Measurements from ENCODE around the gene C16orf46. TPM values are rescaled to one million over a fixed set of nuclear protein-coding genes. Genes with fewer than 3 reads are reported as not detected.

The C16orf46 gene, protein sequence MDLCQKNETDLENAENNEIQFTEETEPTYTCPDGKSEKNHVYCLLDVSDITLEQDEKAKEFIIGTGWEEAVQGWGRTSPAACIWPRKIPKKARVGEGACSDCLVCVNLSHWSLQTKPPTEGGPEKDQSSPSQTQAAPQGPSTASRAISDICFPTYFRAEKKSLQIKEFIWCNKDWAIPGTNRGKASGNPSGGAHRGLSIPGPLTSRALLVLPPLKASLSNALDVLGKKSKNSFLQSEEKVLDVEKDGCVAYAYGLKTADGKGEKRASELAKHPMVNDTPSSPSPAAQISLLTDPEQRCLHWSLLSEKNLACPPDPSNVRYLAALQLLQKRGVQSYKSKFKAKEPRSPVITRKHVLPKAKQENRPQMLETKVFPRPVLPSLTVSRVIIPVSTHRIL
- total RNA-seq, result 0.35 to 0.36 TPM in 2 of 3 replicates, not detected in the other
- long read RNA-seq, result 0 reads

DNA sequence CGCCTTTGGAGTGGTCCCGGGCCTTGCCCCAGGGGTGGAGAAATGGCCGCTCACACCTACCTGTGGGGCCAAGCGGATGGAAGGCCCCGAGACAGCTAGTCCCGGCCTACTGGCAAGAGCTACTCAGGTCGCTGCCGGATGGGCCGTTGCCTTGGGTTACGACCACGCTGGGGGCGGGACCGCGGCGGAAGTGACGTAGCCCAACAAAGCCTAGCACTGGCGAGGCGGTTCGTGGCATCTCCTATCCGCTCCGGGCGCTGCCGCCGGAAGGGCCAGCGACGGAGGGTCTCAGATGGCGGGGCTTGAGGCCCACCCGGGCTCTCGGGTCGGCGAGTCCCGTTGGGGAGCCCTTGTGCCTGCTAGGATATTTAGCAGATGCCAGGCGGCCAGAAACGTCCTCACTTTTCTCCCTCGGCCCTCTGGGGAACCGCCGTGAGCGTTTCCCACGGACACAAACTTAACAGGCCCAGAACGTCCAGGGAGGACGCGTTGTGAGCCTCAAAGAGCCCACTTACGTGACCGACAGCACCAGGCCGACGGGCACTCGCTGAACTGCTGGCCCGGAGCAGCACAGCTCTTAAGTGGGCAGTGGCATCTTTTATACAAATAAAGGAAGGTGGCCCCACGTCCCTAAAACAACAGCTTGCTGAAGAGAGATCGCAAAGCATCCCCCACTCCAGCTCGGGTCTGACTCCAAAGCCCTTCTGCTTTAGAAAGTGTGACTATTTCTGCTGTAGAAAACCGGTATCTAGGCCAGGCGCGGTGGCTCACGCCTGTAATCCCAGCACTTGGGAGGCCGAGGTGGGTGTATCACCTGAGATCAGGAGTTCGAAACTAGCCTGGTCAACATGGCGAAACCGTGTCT is at the start of gene C16orf46:
Gene C16orf46 (minus strand): TSS at position 163 of the 865 bp plus-strand sequence. CDS start 13,283 bp downstream, outside the sequence.
- H3K27me3 Mint-ChIP-seq (ENCODE audit: low read depth), result no peaks in the 10 kb centered on the region
- H3K9me3 Mint-ChIP-seq (ENCODE audit: low read depth), result no peaks in the 10 kb centered on the region
- H3K27ac Mint-ChIP-seq (ENCODE audit: unreplicated experiment), result no peak within 1 kb of the TSS
- H3K4me1 Mint-ChIP-seq (ENCODE audit: low read depth), result peaks cover 5% of the 10 kb centered on the region
- peak; percentile 100 for DNase-seq (ENCODE audit: low spot score)
- TF ChIP-seq, protein P1, sequence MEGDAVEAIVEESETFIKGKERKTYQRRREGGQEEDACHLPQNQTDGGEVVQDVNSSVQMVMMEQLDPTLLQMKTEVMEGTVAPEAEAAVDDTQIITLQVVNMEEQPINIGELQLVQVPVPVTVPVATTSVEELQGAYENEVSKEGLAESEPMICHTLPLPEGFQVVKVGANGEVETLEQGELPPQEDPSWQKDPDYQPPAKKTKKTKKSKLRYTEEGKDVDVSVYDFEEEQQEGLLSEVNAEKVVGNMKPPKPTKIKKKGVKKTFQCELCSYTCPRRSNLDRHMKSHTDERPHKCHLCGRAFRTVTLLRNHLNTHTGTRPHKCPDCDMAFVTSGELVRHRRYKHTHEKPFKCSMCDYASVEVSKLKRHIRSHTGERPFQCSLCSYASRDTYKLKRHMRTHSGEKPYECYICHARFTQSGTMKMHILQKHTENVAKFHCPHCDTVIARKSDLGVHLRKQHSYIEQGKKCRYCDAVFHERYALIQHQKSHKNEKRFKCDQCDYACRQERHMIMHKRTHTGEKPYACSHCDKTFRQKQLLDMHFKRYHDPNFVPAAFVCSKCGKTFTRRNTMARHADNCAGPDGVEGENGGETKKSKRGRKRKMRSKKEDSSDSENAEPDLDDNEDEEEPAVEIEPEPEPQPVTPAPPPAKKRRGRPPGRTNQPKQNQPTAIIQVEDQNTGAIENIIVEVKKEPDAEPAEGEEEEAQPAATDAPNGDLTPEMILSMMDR (IDR thresholded peaks at IDR 0.05), result peak; percentile 24
- peak within 1 kb of the TSS; percentile 36 for H3K4me3 Mint-ChIP-seq (ENCODE audit: unreplicated experiment)
- H3K36me3 Mint-ChIP-seq (ENCODE audit: low read depth), result no peaks in the 10 kb centered on the region

DNA sequence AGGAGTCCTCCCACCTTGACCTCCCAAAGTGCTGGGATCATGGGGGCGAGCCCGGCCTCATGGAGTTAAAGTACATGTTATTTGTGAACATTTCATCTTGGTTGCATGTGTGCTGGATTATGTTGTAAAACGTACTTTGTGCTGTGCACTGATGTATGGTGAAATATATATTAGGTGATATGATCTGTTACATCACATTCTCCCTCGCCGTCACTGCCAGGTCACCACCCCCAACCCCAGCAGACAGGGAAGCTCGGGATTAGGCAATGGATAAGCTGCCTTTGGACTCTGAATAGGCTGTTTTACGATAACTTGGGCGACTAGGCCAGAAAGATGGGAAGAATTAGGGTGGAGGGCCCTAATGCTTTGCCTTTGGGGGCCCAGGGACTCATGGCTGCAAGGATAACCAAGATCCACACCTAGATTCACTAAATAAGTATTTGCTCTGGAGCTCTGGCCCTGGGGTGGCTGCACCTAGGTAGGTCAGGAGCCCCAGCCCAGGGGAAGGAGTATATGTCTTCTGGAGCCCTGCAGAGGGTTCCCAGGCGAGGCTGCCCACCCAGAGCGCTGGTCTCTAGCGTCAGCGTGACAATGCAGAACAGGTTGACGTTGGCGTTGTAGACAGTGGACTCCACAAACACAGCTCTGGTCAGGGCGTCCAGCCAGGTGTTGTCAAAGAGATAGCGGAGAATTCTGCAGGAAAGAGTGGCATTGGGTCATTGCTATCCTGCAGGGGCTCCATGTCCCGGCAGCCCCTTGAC is 46.2 kb upstream of the C16orf46 start:
- Mint-ChIP-seq H3K36me3 (ENCODE audit: low read depth) (peaks cover 2% of the 10 kb centered on the region), H3K9me3 (ENCODE audit: low read depth) (no peaks in the 10 kb centered on the region), H3K4me1 (ENCODE audit: low read depth) (no peaks in the 10 kb centered on the region), H3K4me3 (ENCODE audit: unreplicated experiment) (no peak overlapping the region), H3K27ac (ENCODE audit: unreplicated experiment) (no peak overlapping the region), H3K27me3 (ENCODE audit: low read depth) (peaks cover 20% of the 10 kb centered on the region)
- TF ChIP-seq, protein P1 (IDR thresholded peaks at IDR 0.05), result no peak
- no peak for DNase-seq (ENCODE audit: low spot score)

DNA sequence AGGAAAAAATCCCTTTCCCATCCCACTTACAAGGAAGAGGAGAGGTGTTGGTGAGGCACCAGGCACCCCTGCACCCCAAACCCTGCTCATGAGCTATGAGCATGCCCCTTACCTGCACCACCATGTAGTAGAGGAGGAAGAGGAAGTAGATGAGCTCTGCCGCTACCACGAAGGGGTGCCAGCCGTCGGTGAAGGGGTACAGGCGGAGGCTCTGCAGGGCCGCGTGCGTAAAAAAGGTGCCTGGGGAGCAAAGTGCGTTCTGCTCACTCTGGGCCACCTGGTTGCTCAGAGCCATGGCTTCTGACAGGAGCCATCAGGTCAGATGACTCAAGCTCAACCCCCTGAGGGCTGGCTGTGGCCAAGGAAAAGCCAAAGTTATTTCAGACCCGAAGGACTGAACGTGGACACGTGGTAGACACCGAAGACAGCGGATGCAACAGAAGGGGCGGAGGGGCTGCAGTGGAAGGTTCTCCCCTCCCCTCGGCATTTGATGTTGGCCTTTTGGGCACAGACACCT is 44.5 kb upstream of the C16orf46 start:
- TF ChIP-seq, protein P1 (IDR thresholded peaks at IDR 0.05), result no peak
- H3K27ac Mint-ChIP-seq (ENCODE audit: unreplicated experiment), result no peak overlapping the region
- H3K4me1 Mint-ChIP-seq (ENCODE audit: low read depth), result no peaks in the 10 kb centered on the region
- H3K4me3 Mint-ChIP-seq (ENCODE audit: unreplicated experiment), result no peak overlapping the region
- H3K36me3 Mint-ChIP-seq (ENCODE audit: low read depth), result no peaks in the 10 kb centered on the region
- H3K9me3 Mint-ChIP-seq (ENCODE audit: low read depth), result no peaks in the 10 kb centered on the region
- DNase-seq (ENCODE audit: low spot score), result no peak
- peaks cover 13% of the 10 kb centered on the region for H3K27me3 Mint-ChIP-seq (ENCODE audit: low read depth)

DNA sequence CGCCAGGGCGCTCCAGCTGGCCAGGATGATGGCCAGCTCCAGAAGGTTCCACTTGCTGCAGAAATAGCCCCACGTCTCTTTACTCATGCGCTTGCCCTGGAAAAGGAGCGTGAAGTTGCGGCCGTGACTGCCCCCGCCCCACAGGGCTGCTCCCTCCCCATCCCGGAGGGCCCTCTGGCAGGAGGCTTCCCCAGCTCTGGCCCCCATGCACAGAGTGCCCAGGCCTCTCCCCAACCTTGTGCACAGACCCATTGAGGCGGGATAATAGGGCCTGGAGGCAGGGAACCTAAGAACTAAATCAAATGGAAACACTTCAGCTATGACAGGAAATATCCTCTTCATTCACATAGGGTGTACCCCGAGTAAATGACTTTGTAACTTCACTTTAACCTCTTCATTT is 40.4 kb upstream of the C16orf46 start:
- DNase-seq (ENCODE audit: low spot score), result no peak
- no peak overlapping the region for H3K4me3 Mint-ChIP-seq (ENCODE audit: unreplicated experiment)
- peaks cover 21% of the 10 kb centered on the region for H3K27me3 Mint-ChIP-seq (ENCODE audit: low read depth)
- TF ChIP-seq, protein P1 (IDR thresholded peaks at IDR 0.05), result no peak
- H3K4me1 Mint-ChIP-seq (ENCODE audit: low read depth), result no peaks in the 10 kb centered on the region
- H3K27ac Mint-ChIP-seq (ENCODE audit: unreplicated experiment), result no peak overlapping the region
- no peaks in the 10 kb centered on the region for H3K36me3 Mint-ChIP-seq (ENCODE audit: low read depth)
- no peaks in the 10 kb centered on the region for H3K9me3 Mint-ChIP-seq (ENCODE audit: low read depth)
